ENCODE results near the gene PATZ1. TPM values are rescaled to one million over a fixed set of nuclear protein-coding genes. Genes with fewer than 3 reads are reported as not detected.

Gene PATZ1
- total RNA-seq, 1 donor from 2014 or later, result 37.4 TPM

- POLR2A ChIA-PET, result interaction anchor here (1.0 to 2.4 kb wide), 5 partner anchors 14 to 55 kb away, joined by 3 to 17 read pairs (median 16); partner anchors contain the start of genes DRG1 and PIK3IP1
- ATAC-seq (ENCODE audit: low read depth), result no peak
- no peaks in the 10 kb centered on the region for H3K27me3 Mint-ChIP-seq
- H3K4me3 Mint-ChIP-seq, result peak overlapping the region; percentile 83
- CTCF ChIA-PET, result interaction anchor here (1.9 kb wide), 1 partner anchor 55 kb away, joined by 8 read pairs; the partner anchor contains the start of gene DRG1
- peaks cover 51% of the 10 kb centered on the region for H3K36me3 Mint-ChIP-seq (ENCODE audit: low read depth)
- H3K9me3 Mint-ChIP-seq, result no peaks in the 10 kb centered on the region
- intact Hi-C loops (cut with micrococcal nuclease), result loop anchor here (1.0 to 10.0 kb wide), 2 partner anchors 53 to 1739 kb away; partner anchors contain the start of gene NF2
- H3K27ac Mint-ChIP-seq, result peak overlapping the region; percentile 83
- no peak for TF ChIP-seq CTCF (IDR thresholded peaks at IDR 0.05)
- H3K4me1 Mint-ChIP-seq, result peaks cover 62% of the 10 kb centered on the region
- no peak for DNase-seq
Observed at GRCh38 chr22:31344256-31344577, 1.9 kb downstream of the PATZ1 start.

GRCh38 chr22:31343235-31344191 lies 2.6 kb downstream of the PATZ1 start:
- POLR2A ChIA-PET, result interaction anchor here (1.0 to 2.4 kb wide), 5 partner anchors 13 to 55 kb away, joined by 3 to 17 read pairs (median 16); partner anchors contain the start of genes DRG1 and PIK3IP1
- no peak for TF ChIP-seq CTCF (IDR thresholded peaks at IDR 0.05)
- H3K27ac Mint-ChIP-seq, result peak overlapping the region; percentile 83
- no peaks in the 10 kb centered on the region for H3K27me3 Mint-ChIP-seq
- peaks cover 63% of the 10 kb centered on the region for H3K4me1 Mint-ChIP-seq
- CTCF ChIA-PET, result interaction anchor here (0.5 to 1.9 kb wide), 2 partner anchors 10 to 56 kb away, joined by 3 to 8 read pairs; partner anchors contain the start of gene DRG1
- intact Hi-C loops (cut with micrococcal nuclease), result loop anchor here (1.0 to 10.0 kb wide), 2 partner anchors 52 to 1739 kb away; partner anchors contain the start of gene NF2
- DNase-seq (peak; percentile 27), ATAC-seq (ENCODE audit: low read depth) (no peak)
- H3K9me3 Mint-ChIP-seq, result no peaks in the 10 kb centered on the region
- peak overlapping the region; percentile 83 for H3K4me3 Mint-ChIP-seq
- peaks cover 56% of the 10 kb centered on the region for H3K36me3 Mint-ChIP-seq (ENCODE audit: low read depth)

GRCh38 chr22:31342389-31343140 lies 3.6 kb downstream of the PATZ1 start:
- intact Hi-C loops (cut with micrococcal nuclease), result loop anchor here (10.0 kb wide), 1 partner anchor 1738 kb away; the partner anchor contains the start of gene NF2
- POLR2A ChIA-PET, result interaction anchor here (0.7 kb wide), 1 partner anchor 336 kb away, joined by 5 read pairs; no protein-coding TSS in a partner anchor
- TF ChIP-seq CTCF (IDR thresholded peaks at IDR 0.05), result no peak
- Mint-ChIP-seq H3K27me3 (no peaks in the 10 kb centered on the region), H3K36me3 (ENCODE audit: low read depth) (peaks cover 66% of the 10 kb centered on the region), H3K27ac (peak overlapping the region; percentile 83), H3K4me1 (peaks cover 63% of the 10 kb centered on the region), H3K9me3 (no peaks in the 10 kb centered on the region), H3K4me3 (no peak overlapping the region)
- no peak for ATAC-seq (ENCODE audit: low read depth)
- CTCF ChIA-PET, result no interaction called here
- no peak for DNase-seq

- ChIA-PET CTCF (no interaction called here), POLR2A (interaction anchor here (0.5 to 0.7 kb wide), 2 partner anchors 335 to 1921 kb away, joined by 3 to 5 read pairs; no protein-coding TSS in a partner anchor)
- Mint-ChIP-seq H3K36me3 (ENCODE audit: low read depth) (peaks cover 73% of the 10 kb centered on the region), H3K27me3 (no peaks in the 10 kb centered on the region), H3K27ac (no peak overlapping the region), H3K4me3 (no peak overlapping the region), H3K4me1 (peaks cover 65% of the 10 kb centered on the region), H3K9me3 (no peaks in the 10 kb centered on the region)
- DNase-seq (no peak), ATAC-seq (ENCODE audit: low read depth) (no peak)
- no peak for TF ChIP-seq CTCF (IDR thresholded peaks at IDR 0.05)
- intact Hi-C loops (cut with micrococcal nuclease), result loop anchor here (10.0 kb wide), 1 partner anchor 1737 kb away; the partner anchor contains the start of gene NF2
Observed at GRCh38 chr22:31341386-31342088, 4.6 kb downstream of the PATZ1 start.
